ENCODE results near the gene C4orf46.

- no peak for TF ChIP-seq CTCF (conservative IDR thresholded peaks at IDR 0.05; ENCODE audit: low read depth, low read length)
- no peak for TF ChIP-seq SMC3 (IDR thresholded peaks at IDR 0.05; ENCODE audit: low read depth, low read length)
- TF ChIP-seq POLR2A (IDR thresholded peaks at IDR 0.05; ENCODE audit: low read depth, low read length) = no peak
- TF ChIP-seq RCOR1 (IDR thresholded peaks at IDR 0.05; ENCODE audit: insufficient replicate concordance, low read length) = no peak
- no peak for TF ChIP-seq CEBPB (IDR thresholded peaks at IDR 0.05; ENCODE audit: low read depth, low read length)
Measured at GRCh38 chr4:158681629-158682028, 9.9 kb upstream of the C4orf46 start.
